Astrocyte (in vitro differentiated cells and primary cell): ENCODE results near the gene ANK3. TPM values are rescaled to one million over a fixed set of nuclear protein-coding genes. Genes with fewer than 3 reads are reported as not detected.

Experiments used
- DNase-seq: peaks from one replicate; pipeline ENCODE4 v3.0.0-alpha.2; 2010; ENCODE audit warnings: low read depth
- FAIRE-seq: peaks from 2 replicates; lab custom pipeline; 2011; peaks lifted over from hg19 to GRCh38; lab: Jason Lieb, UNC
- H2AFZ ChIP-seq: 2 replicates; pipeline ENCODE4 v1.6.0; 2012; ENCODE audit warnings: low read depth, low read length, inconsistent platforms
- H3K27ac ChIP-seq: 2 replicates; pipeline ENCODE4 v1.5.1; 2011; ENCODE audit warnings: low read depth, low read length, inconsistent platforms
- H3K27me3 ChIP-seq: 2 replicates; pipeline ENCODE4 v1.6.0; 2011; ENCODE audit warnings: low read length, inconsistent platforms; ENCODE audit not compliant: insufficient read depth
- H3K36me3 ChIP-seq: 2 replicates; pipeline ENCODE4 v1.5.1; 2011; ENCODE audit warnings: low read length, inconsistent platforms; ENCODE audit not compliant: insufficient read depth
- H3K4me1 ChIP-seq: 2 replicates; pipeline ENCODE4 v1.5.1; 2011; ENCODE audit warnings: low read length, inconsistent platforms; ENCODE audit not compliant: insufficient read depth
- H3K4me2 ChIP-seq: 2 replicates; pipeline ENCODE4 v1.6.0; 2012; ENCODE audit warnings: low read length, inconsistent platforms
- H3K4me3 ChIP-seq: 2 replicates; pipeline ENCODE4 v1.5.1; 2011; ENCODE audit warnings: low read depth, mild to moderate bottlenecking, low read length, inconsistent platforms; ENCODE audit not compliant: insufficient read depth
- H3K79me2 ChIP-seq: 2 replicates; pipeline ENCODE4 v1.6.0; 2012; ENCODE audit warnings: mild to moderate bottlenecking, low read length, inconsistent platforms; ENCODE audit not compliant: insufficient read depth
- H3K9ac ChIP-seq: 2 replicates; pipeline ENCODE4 v1.6.0; 2012; ENCODE audit warnings: mild to moderate bottlenecking, low read length, inconsistent platforms
- H3K9me3 ChIP-seq: 2 replicates; pipeline ENCODE4 v1.5.1; 2012; ENCODE audit warnings: low read depth, mild to moderate bottlenecking, low read length, inconsistent platforms; ENCODE audit not compliant: insufficient read depth
- H4K20me1 ChIP-seq: 2 replicates; pipeline ENCODE4 v1.6.0; 2012; ENCODE audit warnings: low read length, inconsistent platforms; ENCODE audit not compliant: insufficient read depth
- H3K27ac Mint-ChIP-seq: one replicate; pipeline ENCODE4 v1.8.0; 2021; ENCODE audit warnings: mild to moderate bottlenecking, mixed read lengths; ENCODE audit not compliant: unreplicated experiment
- H3K27me3 Mint-ChIP-seq: one replicate; pipeline ENCODE4 v1.8.0; 2021; ENCODE audit warnings: low read depth, mixed read lengths; ENCODE audit not compliant: unreplicated experiment
- H3K36me3 Mint-ChIP-seq: one replicate; pipeline ENCODE4 v1.8.0; 2021; ENCODE audit warnings: low read depth, mixed read lengths; ENCODE audit not compliant: unreplicated experiment
- H3K4me1 Mint-ChIP-seq: one replicate; pipeline ENCODE4 v1.8.0; 2021; ENCODE audit warnings: low read depth, mixed read lengths; ENCODE audit not compliant: unreplicated experiment
- H3K4me3 Mint-ChIP-seq: one replicate; pipeline ENCODE4 v1.8.0; 2021; ENCODE audit warnings: mild to moderate bottlenecking, moderate library complexity, mixed read lengths; ENCODE audit not compliant: unreplicated experiment
- H3K9me3 Mint-ChIP-seq: one replicate; pipeline ENCODE4 v1.8.0; 2021; ENCODE audit warnings: mild to moderate bottlenecking, mixed read lengths; ENCODE audit not compliant: unreplicated experiment
- CTCF ChIP-seq: IDR thresholded peaks from 2 replicates; pipeline ENCODE4 v1.5.1; 2011; ENCODE audit warnings: low read depth, mild to moderate bottlenecking, inconsistent platforms, low read length, moderate library complexity; ENCODE audit not compliant: insufficient read depth
- EZH2 ChIP-seq: IDR thresholded peaks from 2 replicates; pipeline ENCODE4 v1.6.1; 2012; ENCODE audit warnings: mild to moderate bottlenecking, low read length, inconsistent platforms; ENCODE audit not compliant: insufficient read depth
- total RNA-seq: library from RNA; stranded (reverse); gene quantifications from 2 replicates; pipeline ENCODE4 v1.2.1, GENCODE V29; 2021

ANK3 gene
- total RNA-seq, 1 donor from 2014 or later, result 21.1 TPM

DNA sequence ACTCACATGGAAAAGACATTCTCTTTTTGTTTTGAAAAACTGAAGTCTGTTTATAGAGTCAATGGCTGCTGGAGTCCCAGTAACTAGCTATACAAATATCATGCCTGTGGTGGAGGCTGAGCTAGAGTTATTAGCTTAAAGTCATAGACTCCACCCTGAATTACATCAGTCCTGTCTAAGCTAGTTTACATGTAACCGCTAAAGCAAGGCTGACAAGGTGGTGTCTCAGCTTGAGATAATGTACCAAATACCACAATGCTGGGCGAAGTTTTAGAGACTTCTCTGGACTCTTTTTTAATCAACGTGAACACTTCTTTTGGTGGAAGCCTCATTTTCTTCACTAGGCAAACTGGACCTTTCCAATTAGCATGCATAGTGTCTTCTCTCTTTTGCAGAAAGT lies 219.4 kb downstream of the ANK3 start:
- Mint-ChIP-seq H3K36me3 (no peaks in the 10 kb centered on the region), H3K9me3 (no peaks in the 10 kb centered on the region), H3K27me3 (no peaks in the 10 kb centered on the region), H3K4me1 (peaks cover 6% of the 10 kb centered on the region), H3K4me3 (no peak overlapping the region), H3K27ac (no peak overlapping the region)
- H3K79me2 ChIP-seq, result no peaks in the 10 kb centered on the region
- no peak for TF ChIP-seq CTCF
- no peak for TF ChIP-seq EZH2
- DNase-seq (no peak), FAIRE-seq (no peak)
- H3K4me1 ChIP-seq, result no peaks in the 10 kb centered on the region
- H4K20me1 ChIP-seq, result no peaks in the 10 kb centered on the region
- H3K9me3 ChIP-seq, result no peaks in the 10 kb centered on the region
- H3K27me3 ChIP-seq, result no peaks in the 10 kb centered on the region
- H2AFZ ChIP-seq, result no peak overlapping the region
- H3K27ac ChIP-seq, result no peak overlapping the region
- H3K4me2 ChIP-seq, result no peak overlapping the region
- H3K9ac ChIP-seq, result no peak overlapping the region
- peaks cover 6% of the 10 kb centered on the region for H3K36me3 ChIP-seq
- no peak overlapping the region for H3K4me3 ChIP-seq

- no peaks in the 10 kb centered on the region for H3K79me2 ChIP-seq
- no peak overlapping the region for H3K4me3 ChIP-seq
- H3K9ac ChIP-seq, result no peak overlapping the region
- Mint-ChIP-seq H3K36me3 (no peaks in the 10 kb centered on the region), H3K9me3 (no peaks in the 10 kb centered on the region), H3K27ac (no peak overlapping the region), H3K4me3 (no peak overlapping the region), H3K27me3 (no peaks in the 10 kb centered on the region), H3K4me1 (peaks cover 6% of the 10 kb centered on the region)
- no peak for FAIRE-seq
- no peak overlapping the region for H3K27ac ChIP-seq
- H3K4me2 ChIP-seq, result no peak overlapping the region
- H4K20me1 ChIP-seq, result no peaks in the 10 kb centered on the region
- DNase-seq, result no peak
- no peaks in the 10 kb centered on the region for H3K9me3 ChIP-seq
- no peak overlapping the region for H2AFZ ChIP-seq
- H3K4me1 ChIP-seq, result no peaks in the 10 kb centered on the region
- H3K36me3 ChIP-seq, result peaks cover 6% of the 10 kb centered on the region
- H3K27me3 ChIP-seq, result no peaks in the 10 kb centered on the region
- TF ChIP-seq EZH2 (no peak), CTCF (no peak)
Observed at GRCh38 chr10:60169111-60169510, 220.6 kb downstream of the ANK3 start.

GRCh38 chr10:60167050-60167449 lies 222.6 kb downstream of the ANK3 start:
- Histone ChIP-seq H3K4me2 (no peak overlapping the region), H3K27ac (no peak overlapping the region), H2AFZ (no peak overlapping the region), H3K4me1 (no peaks in the 10 kb centered on the region), H3K36me3 (peaks cover 5% of the 10 kb centered on the region), H3K9me3 (no peaks in the 10 kb centered on the region), H3K9ac (no peak overlapping the region), H4K20me1 (no peaks in the 10 kb centered on the region), H3K27me3 (no peaks in the 10 kb centered on the region), H3K79me2 (no peaks in the 10 kb centered on the region), H3K4me3 (no peak overlapping the region)
- TF ChIP-seq CTCF (no peak), EZH2 (no peak)
- no peak overlapping the region for H3K27ac Mint-ChIP-seq
- no peaks in the 10 kb centered on the region for H3K27me3 Mint-ChIP-seq
- FAIRE-seq, result no peak
- H3K4me3 Mint-ChIP-seq, result no peak overlapping the region
- H3K36me3 Mint-ChIP-seq, result no peaks in the 10 kb centered on the region
- peaks cover 6% of the 10 kb centered on the region for H3K4me1 Mint-ChIP-seq
- H3K9me3 Mint-ChIP-seq, result no peaks in the 10 kb centered on the region
- no peak for DNase-seq
